ENCODE measurements around the gene RNF208. TPM values are rescaled to one million over a fixed set of nuclear protein-coding genes. Genes with fewer than 3 reads are reported as not detected.
A peak's percentile ranks its signal among the peaks of the same experiment; 100 is the strongest.

RNF208 gene
- total RNA-seq, 1 donor: 0.45 TPM

- H3K4me3 ChIP-seq (ENCODE audit: low read depth, low read length): no peak overlapping the region
- no peak for TF ChIP-seq CTCF (IDR thresholded peaks at IDR 0.05; ENCODE audit: insufficient read depth, low read length)
- DNase-seq (ENCODE audit: low read depth): no peak
Measured at GRCh38 chr9:137181680-137182079, 40.4 kb downstream of the RNF208 start.

GRCh38 chr9:137180491-137180890 is 41.5 kb downstream of the RNF208 start:
- no peak for TF ChIP-seq CTCF (IDR thresholded peaks at IDR 0.05; ENCODE audit: insufficient read depth, low read length)
- H3K4me3 ChIP-seq (ENCODE audit: low read depth, low read length): no peak overlapping the region
- no peak for DNase-seq (ENCODE audit: low read depth)

DNA sequence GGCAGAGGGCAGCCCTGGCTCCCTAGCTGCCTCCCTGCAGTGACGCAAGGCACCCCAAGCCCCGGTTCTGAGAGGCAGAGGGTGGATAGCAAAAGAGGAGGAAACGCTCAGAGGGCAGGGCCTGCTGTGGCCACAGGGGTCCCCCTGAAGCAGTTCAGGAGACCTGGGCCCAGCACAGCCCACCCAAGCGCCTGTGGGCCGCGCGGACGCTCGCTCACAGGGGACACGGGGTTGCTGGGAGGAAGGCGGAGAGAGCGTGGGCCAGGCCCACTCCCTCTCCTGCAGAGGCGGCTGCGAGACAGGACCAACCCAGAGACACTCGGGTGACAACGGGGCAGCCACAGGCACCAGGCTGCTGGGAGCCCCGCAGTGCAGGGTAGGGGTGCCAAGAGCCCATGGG is 42.3 kb downstream of the RNF208 start:
- TF ChIP-seq CTCF (IDR thresholded peaks at IDR 0.05; ENCODE audit: insufficient read depth, low read length): no peak
- no peak overlapping the region for H3K4me3 ChIP-seq (ENCODE audit: low read depth, low read length)
- no peak for DNase-seq (ENCODE audit: low read depth)

GRCh38 chr9:137178939-137179630 is 43.0 kb downstream of the RNF208 start:
- no peak for DNase-seq (ENCODE audit: low read depth)
- no peak overlapping the region for H3K4me3 ChIP-seq (ENCODE audit: low read depth, low read length)
- no peak for TF ChIP-seq CTCF (IDR thresholded peaks at IDR 0.05; ENCODE audit: insufficient read depth, low read length)

- DNase-seq (ENCODE audit: low read depth): no peak
- H3K4me3 ChIP-seq (ENCODE audit: low read depth, low read length): no peak overlapping the region
- TF ChIP-seq CTCF (IDR thresholded peaks at IDR 0.05; ENCODE audit: insufficient read depth, low read length): no peak
Measured at GRCh38 chr9:137178201-137178938, 43.7 kb downstream of the RNF208 start.

DNA sequence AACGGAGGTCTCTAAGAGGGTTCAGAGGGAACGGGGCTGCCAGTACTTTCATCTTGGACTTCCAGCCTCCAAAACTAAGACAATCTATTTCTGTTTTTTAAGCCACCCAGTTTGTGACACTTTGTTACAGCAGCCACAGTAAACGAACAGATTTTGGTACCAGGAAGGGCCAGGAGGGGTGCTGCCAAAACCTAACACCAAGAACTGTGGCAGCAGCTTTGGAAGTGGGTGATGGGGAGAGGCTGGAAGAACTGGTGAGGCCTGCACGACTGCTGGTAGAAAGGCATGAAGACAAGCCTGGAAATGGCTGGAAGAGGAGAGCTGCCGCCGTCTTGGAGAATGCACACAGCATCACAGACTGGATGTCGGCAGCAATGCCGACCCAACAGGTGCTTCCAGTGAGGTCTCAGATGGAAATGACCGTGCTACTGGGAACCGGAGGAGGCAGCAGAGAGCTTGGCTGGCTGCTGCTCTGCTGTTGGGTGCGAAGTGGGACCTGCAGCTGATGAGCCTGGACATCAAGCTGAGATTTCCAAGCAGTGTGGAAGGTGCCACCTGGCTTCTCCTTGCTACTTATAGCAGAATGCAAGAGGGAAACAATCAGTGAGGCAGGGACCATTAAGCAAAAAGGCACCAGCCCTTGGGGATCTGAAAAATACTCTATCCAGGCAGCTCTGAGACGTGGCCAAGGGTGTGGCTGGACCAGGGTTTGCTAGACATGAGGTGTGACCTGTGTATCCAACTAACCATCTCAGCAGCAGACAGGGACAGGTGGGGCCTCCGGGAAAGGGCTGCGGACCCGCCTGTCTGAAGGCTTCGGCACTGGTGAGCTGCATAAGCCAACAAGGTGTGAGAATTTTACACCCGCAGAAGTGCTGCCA is 45.5 kb downstream of the RNF208 start:
- TF ChIP-seq CTCF (IDR thresholded peaks at IDR 0.05; ENCODE audit: insufficient read depth, low read length): peak; percentile 65
- H3K4me3 ChIP-seq (ENCODE audit: low read depth, low read length): no peak overlapping the region
- peak; percentile 16 for DNase-seq (ENCODE audit: low read depth)
